Smooth muscle cell (in vitro differentiated cells): ENCODE results near the gene TERT. TPM values are rescaled to one million over a fixed set of nuclear protein-coding genes. Genes with fewer than 3 reads are reported as not detected.

ENCODE experiments used
- DNase-seq: peaks from one replicate; lab custom pipeline; 2025; ENCODE audit not compliant: unreplicated experiment; lab: John Stamatoyannopoulos, UW
- H2AFZ ChIP-seq: fragments of 200-600 bp; sonication (generic); 2 replicates; pipeline ENCODE4 v1.6.0; 2016; ENCODE audit warnings: antibody characterized with exemption, low read depth, mild to moderate bottlenecking
- H3F3A ChIP-seq: fragments of 200-600 bp; sonication (generic); 2 replicates; pipeline ENCODE4 v1.6.0; 2017; ENCODE audit warnings: antibody characterized with exemption, low read depth
- H3K27ac ChIP-seq: fragments of 200-600 bp; sonication (generic); 2 replicates; pipeline ENCODE4 v1.5.1; 2016; ENCODE audit warnings: low read depth, mild to moderate bottlenecking
- H3K27me3 ChIP-seq: fragments of 200-600 bp; sonication (generic); 2 replicates; pipeline ENCODE4 v1.6.1; 2016; ENCODE audit warnings: low read depth, mild to moderate bottlenecking
- H3K36me3 ChIP-seq: fragments of 200-600 bp; sonication (generic); 2 replicates; pipeline ENCODE4 v1.5.1; 2016; ENCODE audit warnings: low read depth
- H3K4me1 ChIP-seq: fragments of 200-600 bp; sonication (generic); 2 replicates; pipeline ENCODE4 v1.5.1; 2016; ENCODE audit warnings: low read depth
- H3K4me2 ChIP-seq: fragments of 200-600 bp; sonication (generic); 2 replicates; pipeline ENCODE4 v1.6.0; 2016; ENCODE audit warnings: mild to moderate bottlenecking
- H3K4me3 ChIP-seq: fragments of 200-600 bp; sonication (generic); 2 replicates; pipeline ENCODE4 v1.5.1; 2016; ENCODE audit warnings: mild to moderate bottlenecking
- H3K79me2 ChIP-seq: fragments of 200-600 bp; sonication (generic); 2 replicates; pipeline ENCODE4 v1.6.0; 2016; ENCODE audit warnings: low read depth, mild to moderate bottlenecking
- H3K9ac ChIP-seq: fragments of 200-600 bp; sonication (generic); 2 replicates; pipeline ENCODE4 v1.6.0; 2016; ENCODE audit warnings: low read depth
- H3K9me3 ChIP-seq: fragments of 200-600 bp; sonication (generic); replicated peaks from 2 replicates; pipeline ENCODE4 v1.5.1; 2016; ENCODE audit warnings: low read depth
- H4K20me1 ChIP-seq: fragments of 200-600 bp; sonication (generic); 2 replicates; pipeline ENCODE4 v1.6.0; 2016; ENCODE audit warnings: low read depth
- CTCF ChIP-seq: fragments of 200-600 bp; sonication (generic); IDR thresholded peaks from 2 replicates; pipeline ENCODE4 v1.5.1; 2017; ENCODE audit warnings: borderline replicate concordance, mild to moderate bottlenecking, antibody characterized with exemption; ENCODE audit not compliant: insufficient read depth, poor library complexity, severe bottlenecking
- WGBS: methylation state at CpG from one replicate; pipeline ENCODE4 v1.1.7; 2016; ENCODE audit warnings: low lambda C conversion rate; 5-methylcytosine and 5-hydroxymethylcytosine counted together
- polyA plus RNA-seq: library from polyadenylated mRNA; unstranded; fragments of >200 nt; fragmentation: Nextera tagmentation; extraction: Ambion mirVana; gene quantifications from 2 replicates; pipeline ENCODE4 v1.2.1, GENCODE V29; 2016
- total RNA-seq: library from RNA; depleted of rRNA; stranded (reverse); fragments of >200 nt; gene quantifications from 2 replicates; pipeline ENCODE4 v1.2.3, GENCODE V29; 2014

TERT gene
- total and polyA plus RNA-seq, 2 experiments from 2014 or later: not detected

- H2AFZ ChIP-seq: no peak overlapping the region
- no peak for TF ChIP-seq CTCF
- DNase-seq: no peak
- H3K9ac ChIP-seq: no peak overlapping the region
- no peaks in the 10 kb centered on the region for H3K4me1 ChIP-seq
- H4K20me1 ChIP-seq: no peaks in the 10 kb centered on the region
- 95% methylated on average over 22 of the region's 22 CpGs for WGBS
- H3K27ac ChIP-seq: no peak overlapping the region
- no peaks in the 10 kb centered on the region for H3K27me3 ChIP-seq
- no peaks in the 10 kb centered on the region for H3K9me3 ChIP-seq
- peaks cover 6% of the 10 kb centered on the region for H3K36me3 ChIP-seq
- H3K4me2 ChIP-seq: no peak overlapping the region
- no peaks in the 10 kb centered on the region for H3K79me2 ChIP-seq
- no peak overlapping the region for H3K4me3 ChIP-seq
- peaks cover 21% of the 10 kb centered on the region for H3F3A ChIP-seq
Measured at GRCh38 chr5:1325870-1326531, 31.1 kb upstream of the TERT start.

GRCh38 chr5:1325191-1325741 is 30.4 kb upstream of the TERT start:
- no peak overlapping the region for H2AFZ ChIP-seq
- H3K4me3 ChIP-seq: no peak overlapping the region
- DNase-seq: no peak
- H3K9me3 ChIP-seq: no peaks in the 10 kb centered on the region
- no peak overlapping the region for H3K4me2 ChIP-seq
- no peak overlapping the region for H3K27ac ChIP-seq
- peaks cover 4% of the 10 kb centered on the region for H3K36me3 ChIP-seq
- H3F3A ChIP-seq: peaks cover 21% of the 10 kb centered on the region
- no peak overlapping the region for H3K9ac ChIP-seq
- H4K20me1 ChIP-seq: no peaks in the 10 kb centered on the region
- H3K27me3 ChIP-seq: no peaks in the 10 kb centered on the region
- no peaks in the 10 kb centered on the region for H3K4me1 ChIP-seq
- TF ChIP-seq CTCF: no peak
- no peaks in the 10 kb centered on the region for H3K79me2 ChIP-seq
- WGBS: 94% methylated on average over 17 of the region's 17 CpGs

- no peaks in the 10 kb centered on the region for H3K79me2 ChIP-seq
- no peak for DNase-seq
- no peaks in the 10 kb centered on the region for H3K4me1 ChIP-seq
- no peak for TF ChIP-seq CTCF
- no peak overlapping the region for H3K4me3 ChIP-seq
- no peak overlapping the region for H2AFZ ChIP-seq
- H3K27ac ChIP-seq: no peak overlapping the region
- H3K9ac ChIP-seq: no peak overlapping the region
- H3F3A ChIP-seq: peaks cover 21% of the 10 kb centered on the region
- no peaks in the 10 kb centered on the region for H3K36me3 ChIP-seq
- H3K27me3 ChIP-seq: no peaks in the 10 kb centered on the region
- H4K20me1 ChIP-seq: no peaks in the 10 kb centered on the region
- H3K9me3 ChIP-seq: no peaks in the 10 kb centered on the region
- 98% methylated on average over 17 of the region's 17 CpGs for WGBS
- no peak overlapping the region for H3K4me2 ChIP-seq
Measured at GRCh38 chr5:1324719-1325190, 29.9 kb upstream of the TERT start.

GRCh38 chr5:1324301-1324700 is 29.4 kb upstream of the TERT start:
- no peak overlapping the region for H3K9ac ChIP-seq
- peaks cover 21% of the 10 kb centered on the region for H3F3A ChIP-seq
- no peak overlapping the region for H3K27ac ChIP-seq
- no peaks in the 10 kb centered on the region for H3K36me3 ChIP-seq
- no peak overlapping the region for H3K4me3 ChIP-seq
- DNase-seq: no peak
- H3K9me3 ChIP-seq: no peaks in the 10 kb centered on the region
- no peaks in the 10 kb centered on the region for H3K4me1 ChIP-seq
- no peaks in the 10 kb centered on the region for H3K79me2 ChIP-seq
- no peak overlapping the region for H3K4me2 ChIP-seq
- 98% methylated on average over 15 of the region's 15 CpGs for WGBS
- no peaks in the 10 kb centered on the region for H4K20me1 ChIP-seq
- no peak overlapping the region for H2AFZ ChIP-seq
- TF ChIP-seq CTCF: no peak
- H3K27me3 ChIP-seq: no peaks in the 10 kb centered on the region
